HL-60 (cell line): ENCODE results near the gene CDC73.
"Not testable (repeated sequence)": the region's sequence is repeated elsewhere in the genome, so short reads cannot be mapped to it uniquely, and the experiment has no call there.

ENCODE experiments used
- DNase-seq, 2 experiments: peaks; one replicate each; pipeline ENCODE4 v3.0.0-alpha.2; 2010 to 2020; ENCODE audit warnings: low read depth in 1 of 2, low spot score in 1 of 2
- H3K27ac ChIP-seq: fragments of 250-450 bp; sonication (Bioruptor Pico); replicated peaks from 2 replicates; pipeline ENCODE4 v1.5.1; 2020; ENCODE audit warnings: mild to moderate bottlenecking, moderate library complexity
- H3K27me3 ChIP-seq: fragments of 250-450 bp; sonication (Bioruptor Pico); 2 replicates; pipeline ENCODE4 v1.5.1; 2021; ENCODE audit warnings: mild to moderate bottlenecking, moderate library complexity; ENCODE audit not compliant: insufficient read depth, poor library complexity, severe bottlenecking
- H3K4me3 ChIP-seq: replicated peaks from 2 replicates; pipeline ENCODE4 v1.5.1; 2011; ENCODE audit warnings: mild to moderate bottlenecking, control low read depth, low read length; ENCODE audit not compliant: insufficient read depth
- CTCF ChIP-seq: IDR thresholded peaks from one replicate; pipeline ENCODE4 v1.5.1; 2011; ENCODE audit warnings: low read length, control low read depth, inconsistent platforms; ENCODE audit not compliant: insufficient read depth
- GABPA ChIP-seq: IDR thresholded peaks from 2 replicates; pipeline ENCODE4 v1.6.1; 2012; ENCODE audit warnings: low read depth
- POLR2AphosphoS5 ChIP-seq: IDR thresholded peaks from 2 replicates; pipeline ENCODE4 v1.6.1; 2012; ENCODE audit warnings: low read depth
- REST ChIP-seq: IDR thresholded peaks from 2 replicates; pipeline ENCODE4 v1.6.1; 2012; ENCODE audit warnings: low read depth; ENCODE audit not compliant: insufficient replicate concordance
- SPI1 ChIP-seq: IDR thresholded peaks from 2 replicates; pipeline ENCODE4 v1.6.1; 2012; ENCODE audit warnings: low read depth, mild to moderate bottlenecking, borderline replicate concordance

Gene CDC73

GRCh38 chr1:193115629-193116227 lies 6.1 kb upstream of the CDC73 start:
- no peak for TF ChIP-seq GABPA
- TF ChIP-seq REST: no peak
- no peak for TF ChIP-seq CTCF
- no peak for TF ChIP-seq POLR2AphosphoS5
- TF ChIP-seq SPI1: no peak
- no peak for DNase-seq
- Histone ChIP-seq H3K27me3 (no peaks in the 10 kb centered on the region), H3K4me3 (no peak overlapping the region), H3K27ac (no peak overlapping the region)

- not testable (repeated sequence) for DNase-seq, H3K4me3 ChIP-seq, H3K27me3 ChIP-seq, H3K27ac ChIP-seq
These were observed 4.7 kb upstream of the CDC73 start for GRCh38 chr1:193117167-193117566.

- no peak for DNase-seq
- H3K4me3 ChIP-seq: no peak overlapping the region
- H3K27me3 ChIP-seq: no peaks in the 10 kb centered on the region
- TF ChIP-seq POLR2AphosphoS5: no peak
- no peak for TF ChIP-seq SPI1
- no peak for TF ChIP-seq GABPA
- TF ChIP-seq CTCF: no peak
- TF ChIP-seq REST: no peak
- no peak overlapping the region for H3K27ac ChIP-seq
These were observed 3.6 kb upstream of the CDC73 start for GRCh38 chr1:193118194-193118593.

- Histone ChIP-seq H3K27me3 (no peaks in the 10 kb centered on the region), H3K27ac (no peak overlapping the region), H3K4me3 (no peak overlapping the region)
- TF ChIP-seq GABPA: no peak
- TF ChIP-seq SPI1: no peak
- no peak for TF ChIP-seq CTCF
- TF ChIP-seq REST: no peak
- TF ChIP-seq POLR2AphosphoS5: no peak
- DNase-seq: no peak
These were observed 2.8 kb upstream of the CDC73 start for GRCh38 chr1:193118803-193119730.
